Vagina (tissue), 2 donors: ENCODE results near the gene C12orf76. TPM values are rescaled to one million over a fixed set of nuclear protein-coding genes. Genes with fewer than 3 reads are reported as not detected.

Experiments used
- DNase-seq, 2 donors: peaks; one replicate each; pipeline ENCODE4 v3.0.0-alpha.2; 2017; ENCODE audit errors: extremely low spot score in 2 of 2
- H3K27ac ChIP-seq: fragments of 200-600 bp; sonication (generic); one replicate; pipeline ENCODE4 v1.5.1; 2019
- H3K27me3 ChIP-seq: fragments of 200-600 bp; sonication (generic); one replicate; pipeline ENCODE4 v1.5.1; 2019
- H3K36me3 ChIP-seq, 2 donors: fragments of 200-600 bp; sonication (generic); one replicate each; pipeline ENCODE4 v1.5.1; 2017 to 2019
- H3K4me1 ChIP-seq: fragments of 200-600 bp; sonication (generic); one replicate; pipeline ENCODE4 v1.5.1; 2019
- H3K4me3 ChIP-seq, 2 donors: fragments of 200-600 bp; sonication (generic); 1 replicate in 1 of 2; 2 replicates in 1 of 2; pipeline ENCODE4 v1.5.1; 2016 to 2019
- H3K9me3 ChIP-seq: fragments of 200-600 bp; sonication (generic); one replicate; pipeline ENCODE4 v1.5.1; 2019
- CTCF ChIP-seq, 3 experiments: fragments of 450-650 bp in 2 of 3; fragments of 200-600 bp in 1 of 3; sonication (generic) in 1 of 3; IDR thresholded peaks; one replicate each; pipeline ENCODE4 v1.5.1; 2017 to 2019; ENCODE audit warnings: antibody characterized with exemption in 3 of 3, mild to moderate bottlenecking in 2 of 3, moderate library complexity in 2 of 3
- POLR2A ChIP-seq, 2 donors: fragments of 450-650 bp; IDR thresholded peaks; one replicate each; pipeline ENCODE4 v1.6.1; 2017; ENCODE audit warnings: antibody characterized with exemption in 2 of 2, mild to moderate bottlenecking in 2 of 2, moderate library complexity in 2 of 2
- POLR2AphosphoS5 ChIP-seq, 2 donors: sonication (generic); formaldehyde crosslinking; IDR thresholded peaks; one replicate each; pipeline ENCODE4 v1.9.0; 2017; ENCODE audit warnings: antibody characterized with exemption in 2 of 2, mild to moderate bottlenecking in 2 of 2, low read depth in 1 of 2; ENCODE audit not compliant: insufficient read depth in 1 of 2
- intact Hi-C: fragments of 100-400 bp; cut with DNase I; formaldehyde crosslinking; loops from one replicate; pipeline ENCODE4 v1.15.1; 2023
- total RNA-seq: library from RNA; depleted of rRNA; stranded (reverse); fragments of >200 nt; gene quantifications from one replicate; pipeline ENCODE4 v1.2.3, GENCODE V29; 2016

Gene C12orf76
- total RNA-seq, 1 donor from 2014 or later = 7.6 TPM

- H3K27me3 ChIP-seq = no peaks in the 10 kb centered on the region
- H3K27ac ChIP-seq = no peak overlapping the region
- no peaks in the 10 kb centered on the region for H3K9me3 ChIP-seq
- H3K36me3 ChIP-seq = no peaks in the 10 kb centered on the region
- no peak for DNase-seq
- intact Hi-C loops = no loop called here
- H3K4me1 ChIP-seq = peaks cover 27% of the 10 kb centered on the region
- TF ChIP-seq POLR2A (IDR thresholded peaks at IDR 0.05) (no peak), CTCF (IDR thresholded peaks at IDR 0.05) (no peak), POLR2AphosphoS5 (IDR thresholded peaks at IDR 0.05; ENCODE audit: insufficient read depth in 1 of 2, low read depth in 1 of 2) (no peak)
- H3K4me3 ChIP-seq = peak overlapping the region; percentile 93 to 95
Observed at GRCh38 chr12:110047297-110047940, 903 bp downstream of the C12orf76 start.

- TF ChIP-seq CTCF (IDR thresholded peaks at IDR 0.05) = no peak
- no peak for TF ChIP-seq POLR2A (IDR thresholded peaks at IDR 0.05)
- no peak for TF ChIP-seq POLR2AphosphoS5 (IDR thresholded peaks at IDR 0.05; ENCODE audit: insufficient read depth in 1 of 2, low read depth in 1 of 2)
- no peaks in the 10 kb centered on the region for H3K9me3 ChIP-seq
- intact Hi-C loops = no loop called here
- H3K4me1 ChIP-seq = peaks cover 27% of the 10 kb centered on the region
- no peaks in the 10 kb centered on the region for H3K27me3 ChIP-seq
- no peak overlapping the region for H3K4me3 ChIP-seq
- H3K36me3 ChIP-seq = peaks cover 0 to 2% of the 10 kb centered on the region in 2 donors
- DNase-seq = no peak
- no peak overlapping the region for H3K27ac ChIP-seq
Observed at GRCh38 chr12:110046451-110047187, 1.7 kb downstream of the C12orf76 start.

- TF ChIP-seq CTCF (IDR thresholded peaks at IDR 0.05) (no peak), POLR2A (IDR thresholded peaks at IDR 0.05) (no peak), POLR2AphosphoS5 (IDR thresholded peaks at IDR 0.05; ENCODE audit: insufficient read depth in 1 of 2, low read depth in 1 of 2) (no peak)
- no peaks in the 10 kb centered on the region for H3K9me3 ChIP-seq
- no peak overlapping the region for H3K4me3 ChIP-seq
- peaks cover 0 to 16% of the 10 kb centered on the region in 2 donors for H3K36me3 ChIP-seq
- peaks cover 12% of the 10 kb centered on the region for H3K4me1 ChIP-seq
- no peak for DNase-seq
- H3K27me3 ChIP-seq = no peaks in the 10 kb centered on the region
- H3K27ac ChIP-seq = no peak overlapping the region
- intact Hi-C loops = no loop called here
Observed at GRCh38 chr12:110042264-110042663, 6.1 kb downstream of the C12orf76 start.

GRCh38 chr12:110039085-110039807, 9.1 kb downstream of the C12orf76 start:
- DNase-seq = no peak

More at GRCh38 chr12:110039085-110039807, 9.1 kb downstream of the C12orf76 start:
- Histone ChIP-seq H3K27ac (no peak overlapping the region), H3K27me3 (no peaks in the 10 kb centered on the region), H3K4me3 (no peak overlapping the region), H3K4me1 (no peaks in the 10 kb centered on the region), H3K36me3 (peaks cover 0 to 38% of the 10 kb centered on the region in 2 donors), H3K9me3 (no peaks in the 10 kb centered on the region)
- no peak for TF ChIP-seq POLR2A (IDR thresholded peaks at IDR 0.05)
- TF ChIP-seq CTCF (IDR thresholded peaks at IDR 0.05) = no peak
- TF ChIP-seq POLR2AphosphoS5 (IDR thresholded peaks at IDR 0.05; ENCODE audit: insufficient read depth in 1 of 2, low read depth in 1 of 2) = no peak
- intact Hi-C loops = no loop called here
